Astrocyte (in vitro differentiated cells and primary cell): ENCODE measurements around the gene RIMBP2. TPM values are rescaled to one million over a fixed set of nuclear protein-coding genes. Genes with fewer than 3 reads are reported as not detected.

Experiments
- DNase-seq: peaks from one replicate; pipeline ENCODE4 v3.0.0-alpha.2; 2010; ENCODE audit warnings: low read depth
- FAIRE-seq: peaks from 2 replicates; lab custom pipeline; 2011; peaks lifted over from hg19 to GRCh38; lab: Jason Lieb, UNC
- H2AFZ ChIP-seq: 2 replicates; pipeline ENCODE4 v1.6.0; 2012; ENCODE audit warnings: low read depth, low read length, inconsistent platforms
- H3K27ac ChIP-seq: 2 replicates; pipeline ENCODE4 v1.5.1; 2011; ENCODE audit warnings: low read depth, low read length, inconsistent platforms
- H3K27me3 ChIP-seq: 2 replicates; pipeline ENCODE4 v1.6.0; 2011; ENCODE audit warnings: low read length, inconsistent platforms; ENCODE audit not compliant: insufficient read depth
- H3K36me3 ChIP-seq: 2 replicates; pipeline ENCODE4 v1.5.1; 2011; ENCODE audit warnings: low read length, inconsistent platforms; ENCODE audit not compliant: insufficient read depth
- H3K4me1 ChIP-seq: 2 replicates; pipeline ENCODE4 v1.5.1; 2011; ENCODE audit warnings: low read length, inconsistent platforms; ENCODE audit not compliant: insufficient read depth
- H3K4me2 ChIP-seq: 2 replicates; pipeline ENCODE4 v1.6.0; 2012; ENCODE audit warnings: low read length, inconsistent platforms
- H3K4me3 ChIP-seq: 2 replicates; pipeline ENCODE4 v1.5.1; 2011; ENCODE audit warnings: low read depth, mild to moderate bottlenecking, low read length, inconsistent platforms; ENCODE audit not compliant: insufficient read depth
- H3K79me2 ChIP-seq: 2 replicates; pipeline ENCODE4 v1.6.0; 2012; ENCODE audit warnings: mild to moderate bottlenecking, low read length, inconsistent platforms; ENCODE audit not compliant: insufficient read depth
- H3K9ac ChIP-seq: 2 replicates; pipeline ENCODE4 v1.6.0; 2012; ENCODE audit warnings: mild to moderate bottlenecking, low read length, inconsistent platforms
- H3K9me3 ChIP-seq: 2 replicates; pipeline ENCODE4 v1.5.1; 2012; ENCODE audit warnings: low read depth, mild to moderate bottlenecking, low read length, inconsistent platforms; ENCODE audit not compliant: insufficient read depth
- H4K20me1 ChIP-seq: 2 replicates; pipeline ENCODE4 v1.6.0; 2012; ENCODE audit warnings: low read length, inconsistent platforms; ENCODE audit not compliant: insufficient read depth
- H3K27ac Mint-ChIP-seq: one replicate; pipeline ENCODE4 v1.8.0; 2021; ENCODE audit warnings: mild to moderate bottlenecking, mixed read lengths; ENCODE audit not compliant: unreplicated experiment
- H3K27me3 Mint-ChIP-seq: one replicate; pipeline ENCODE4 v1.8.0; 2021; ENCODE audit warnings: low read depth, mixed read lengths; ENCODE audit not compliant: unreplicated experiment
- H3K36me3 Mint-ChIP-seq: one replicate; pipeline ENCODE4 v1.8.0; 2021; ENCODE audit warnings: low read depth, mixed read lengths; ENCODE audit not compliant: unreplicated experiment
- H3K4me1 Mint-ChIP-seq: one replicate; pipeline ENCODE4 v1.8.0; 2021; ENCODE audit warnings: low read depth, mixed read lengths; ENCODE audit not compliant: unreplicated experiment
- H3K4me3 Mint-ChIP-seq: one replicate; pipeline ENCODE4 v1.8.0; 2021; ENCODE audit warnings: mild to moderate bottlenecking, moderate library complexity, mixed read lengths; ENCODE audit not compliant: unreplicated experiment
- H3K9me3 Mint-ChIP-seq: one replicate; pipeline ENCODE4 v1.8.0; 2021; ENCODE audit warnings: mild to moderate bottlenecking, mixed read lengths; ENCODE audit not compliant: unreplicated experiment
- CTCF ChIP-seq: IDR thresholded peaks from 2 replicates; pipeline ENCODE4 v1.5.1; 2011; ENCODE audit warnings: low read depth, mild to moderate bottlenecking, inconsistent platforms, low read length, moderate library complexity; ENCODE audit not compliant: insufficient read depth
- EZH2 ChIP-seq: IDR thresholded peaks from 2 replicates; pipeline ENCODE4 v1.6.1; 2012; ENCODE audit warnings: mild to moderate bottlenecking, low read length, inconsistent platforms; ENCODE audit not compliant: insufficient read depth
- total RNA-seq: library from RNA; stranded (reverse); gene quantifications from 2 replicates; pipeline ENCODE4 v1.2.1, GENCODE V29; 2021

Gene RIMBP2
- total RNA-seq, 1 donor from 2014 or later: 2.2 TPM

DNA sequence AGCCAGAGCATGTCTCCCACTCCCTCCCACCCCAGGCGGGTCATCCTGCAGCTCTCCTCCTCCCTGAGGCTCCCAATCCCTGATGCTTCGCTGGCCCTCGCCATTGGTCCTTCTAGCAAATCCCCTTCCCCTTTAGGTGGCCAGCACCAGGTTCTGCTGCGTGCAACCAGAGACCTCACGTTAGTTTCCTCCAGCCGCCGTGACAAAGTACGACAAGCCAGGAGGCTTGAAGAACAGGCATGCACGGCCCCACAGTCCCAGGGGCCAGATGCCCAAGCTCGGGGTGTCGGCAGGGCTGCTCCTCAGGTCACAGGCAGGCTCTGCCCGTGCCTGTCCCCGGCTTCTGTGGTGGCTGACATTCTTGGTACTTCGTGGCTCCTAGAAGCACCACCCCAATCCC lies 95.8 kb downstream of the RIMBP2 start:
- Histone ChIP-seq H3K36me3 (no peaks in the 10 kb centered on the region), H3K79me2 (no peaks in the 10 kb centered on the region), H3K9ac (no peak overlapping the region), H3K27ac (no peak overlapping the region), H3K4me1 (no peaks in the 10 kb centered on the region), H3K4me3 (no peak overlapping the region), H4K20me1 (no peaks in the 10 kb centered on the region), H3K9me3 (peaks cover 9% of the 10 kb centered on the region), H3K4me2 (no peak overlapping the region), H3K27me3 (no peaks in the 10 kb centered on the region), H2AFZ (no peak overlapping the region)
- H3K27ac Mint-ChIP-seq: no peak overlapping the region
- no peak overlapping the region for H3K4me3 Mint-ChIP-seq
- FAIRE-seq (no peak), DNase-seq (no peak)
- TF ChIP-seq EZH2 (no peak), CTCF (no peak)
- H3K4me1 Mint-ChIP-seq: no peaks in the 10 kb centered on the region
- peaks cover 3% of the 10 kb centered on the region for H3K27me3 Mint-ChIP-seq
- no peaks in the 10 kb centered on the region for H3K36me3 Mint-ChIP-seq
- H3K9me3 Mint-ChIP-seq: peaks cover 5% of the 10 kb centered on the region

GRCh38 chr12:130619385-130620001 lies 96.6 kb downstream of the RIMBP2 start:
- Mint-ChIP-seq H3K9me3 (peaks cover 5% of the 10 kb centered on the region), H3K4me3 (no peak overlapping the region), H3K27me3 (peaks cover 3% of the 10 kb centered on the region), H3K4me1 (no peaks in the 10 kb centered on the region), H3K36me3 (no peaks in the 10 kb centered on the region), H3K27ac (no peak overlapping the region)
- Histone ChIP-seq H3K9ac (no peak overlapping the region), H3K36me3 (no peaks in the 10 kb centered on the region), H3K79me2 (no peaks in the 10 kb centered on the region), H2AFZ (no peak overlapping the region), H3K4me1 (no peaks in the 10 kb centered on the region), H3K9me3 (peaks cover 9% of the 10 kb centered on the region), H4K20me1 (no peaks in the 10 kb centered on the region), H3K27me3 (no peaks in the 10 kb centered on the region), H3K27ac (no peak overlapping the region), H3K4me2 (no peak overlapping the region), H3K4me3 (no peak overlapping the region)
- FAIRE-seq (no peak), DNase-seq (no peak)
- TF ChIP-seq CTCF (no peak), EZH2 (no peak)

GRCh38 chr12:130617219-130617618 lies 98.9 kb downstream of the RIMBP2 start:
- Mint-ChIP-seq H3K9me3 (peaks cover 2% of the 10 kb centered on the region), H3K27me3 (peaks cover 3% of the 10 kb centered on the region), H3K4me1 (no peaks in the 10 kb centered on the region), H3K4me3 (no peak overlapping the region), H3K36me3 (no peaks in the 10 kb centered on the region), H3K27ac (no peak overlapping the region)
- H4K20me1 ChIP-seq: no peaks in the 10 kb centered on the region
- TF ChIP-seq CTCF (no peak), EZH2 (no peak)
- no peak overlapping the region for H3K27ac ChIP-seq
- H3K27me3 ChIP-seq: no peaks in the 10 kb centered on the region
- H3K4me1 ChIP-seq: no peaks in the 10 kb centered on the region
- H3K36me3 ChIP-seq: no peaks in the 10 kb centered on the region
- FAIRE-seq: no peak
- no peaks in the 10 kb centered on the region for H3K79me2 ChIP-seq
- no peak for DNase-seq
- no peak overlapping the region for H2AFZ ChIP-seq
- H3K9ac ChIP-seq: no peak overlapping the region
- peaks cover 9% of the 10 kb centered on the region for H3K9me3 ChIP-seq
- no peak overlapping the region for H3K4me2 ChIP-seq
- H3K4me3 ChIP-seq: no peak overlapping the region
